LoVo (cell line): ENCODE results near the gene LYRM4.

Experiments used
- DNase-seq: peaks from one replicate; pipeline ENCODE4 v3.0.0-alpha.2; 2016; ENCODE audit warnings: low spot score

Gene LYRM4

GRCh38 chr6:5260661-5261544 lies at the start of gene LYRM4, which contains the start of gene FARS2:
Gene LYRM4 (minus strand): TSS chr6:5260950. CDS start chr6:5260733, 217 bp downstream.
Gene FARS2 (plus strand): TSS chr6:5261513.
- peak; percentile 87 for DNase-seq

- no peak for DNase-seq
Observed at GRCh38 chr6:5308066-5308465, 47.3 kb upstream of the LYRM4 start.

GRCh38 chr6:5307058-5307457 lies 46.3 kb upstream of the LYRM4 start:
- DNase-seq: no peak

- no peak for DNase-seq
Observed at GRCh38 chr6:5305968-5306626, 45.3 kb upstream of the LYRM4 start.

GRCh38 chr6:5303682-5304081 lies 42.9 kb upstream of the LYRM4 start:
- no peak for DNase-seq

- DNase-seq: peak; percentile 24
Observed at GRCh38 chr6:5302995-5303622, 42.4 kb upstream of the LYRM4 start.

GRCh38 chr6:5302220-5302946 lies 41.6 kb upstream of the LYRM4 start:
- no peak for DNase-seq

GRCh38 chr6:5300206-5300764 lies 39.5 kb upstream of the LYRM4 start:
- no peak for DNase-seq

GRCh38 chr6:5295623-5296022 lies 34.9 kb upstream of the LYRM4 start:
- DNase-seq: no peak

- no peak for DNase-seq
Observed at GRCh38 chr6:5294392-5295211, 33.9 kb upstream of the LYRM4 start.

- no peak for DNase-seq
Observed at GRCh38 chr6:5293692-5294091, 32.9 kb upstream of the LYRM4 start.

- DNase-seq: no peak
Observed at GRCh38 chr6:5292154-5292553, 31.4 kb upstream of the LYRM4 start.

GRCh38 chr6:5290500-5290899 lies 29.8 kb upstream of the LYRM4 start:
- no peak for DNase-seq

- DNase-seq: no peak
Observed at GRCh38 chr6:5290097-5290496, 29.3 kb upstream of the LYRM4 start.

- DNase-seq: no peak
Observed at GRCh38 chr6:5287966-5288297, 27.2 kb upstream of the LYRM4 start.

- no peak for DNase-seq
Observed at GRCh38 chr6:5287205-5287965, 26.6 kb upstream of the LYRM4 start.

GRCh38 chr6:5286780-5287179 lies 26.0 kb upstream of the LYRM4 start:
- no peak for DNase-seq

- DNase-seq: no peak
Observed at GRCh38 chr6:5285526-5285925, 24.8 kb upstream of the LYRM4 start.

- DNase-seq: no peak
Observed at GRCh38 chr6:5285081-5285480, 24.3 kb upstream of the LYRM4 start.

GRCh38 chr6:5282191-5282623 lies 21.5 kb upstream of the LYRM4 start:
- no peak for DNase-seq
